Liver (tissue), 9 donors: ENCODE data around the gene CHID1. TPM values are rescaled to one million over a fixed set of nuclear protein-coding genes. Genes with fewer than 3 reads are reported as not detected.

Experiments used
- DNase-seq: peaks from one replicate; pipeline ENCODE4 v3.0.0-alpha.2; 2017; ENCODE audit warnings: low spot score
- H3K27ac ChIP-seq, 2 donors: one replicate each; pipeline ENCODE4 v1.7.0; 2013; ENCODE audit warnings: inconsistent platforms in 2 of 2, low read length in 2 of 2, control low read depth in 1 of 2, low read depth in 1 of 2, mild to moderate bottlenecking in 1 of 2
- H3K27me3 ChIP-seq, 4 donors: one replicate each; pipeline versions ENCODE4 v1.6.1 to v1.7.0; 2013; ENCODE audit warnings: low read length in 3 of 4, inconsistent platforms in 1 of 4, mild to moderate bottlenecking in 1 of 4, moderate library complexity in 1 of 4; ENCODE audit not compliant: control insufficient read depth in 4 of 4, insufficient read depth in 4 of 4
- H3K36me3 ChIP-seq, 4 donors: one replicate each; pipeline versions ENCODE4 v1.6.1 to v1.7.0; 2013; ENCODE audit warnings: low read length in 3 of 4, mild to moderate bottlenecking in 3 of 4, low read depth in 1 of 4, moderate library complexity in 1 of 4; ENCODE audit not compliant: control insufficient read depth in 4 of 4, insufficient read depth in 3 of 4
- H3K4me1 ChIP-seq, 4 donors: one replicate each; pipeline versions ENCODE4 v1.6.1 to v1.7.0; 2013; ENCODE audit warnings: low read length in 3 of 4, mild to moderate bottlenecking in 3 of 4, moderate library complexity in 1 of 4; ENCODE audit not compliant: control insufficient read depth in 4 of 4, insufficient read depth in 4 of 4
- H3K4me3 ChIP-seq, 3 donors: one replicate each; pipeline versions ENCODE4 v1.6.1 to v1.7.0; 2013; ENCODE audit warnings: low read length in 3 of 3, control low read depth in 1 of 3, low read depth in 1 of 3, mild to moderate bottlenecking in 1 of 3
- H3K9ac ChIP-seq, 2 donors: one replicate each; pipeline ENCODE4 v1.7.0; 2013; ENCODE audit warnings: low read length in 2 of 2, mild to moderate bottlenecking in 2 of 2, moderate library complexity in 2 of 2, control low read depth in 1 of 2, low read depth in 1 of 2
- H3K9me3 ChIP-seq, 4 donors: one replicate each; pipeline versions ENCODE4 v1.6.1 to v1.7.0; 2013; ENCODE audit warnings: low read length in 3 of 4; ENCODE audit not compliant: control insufficient read depth in 4 of 4
- ATF3 ChIP-seq: IDR thresholded peaks from 2 replicates; pipeline ENCODE4 v1.6.1; 2016; ENCODE audit warnings: antibody characterized with exemption
- CTCF ChIP-seq: fragments of 150-350 bp; IDR thresholded peaks from 2 replicates; pipeline ENCODE4 v1.5.1; 2017; ENCODE audit warnings: improper control_type of control experiment, low read depth, low read length; ENCODE audit not compliant: missing input control
- EGR1 ChIP-seq, 2 donors: IDR thresholded peaks; 2 replicates each; pipeline ENCODE4 v1.6.1; 2016 to 2018; ENCODE audit warnings: antibody characterized with exemption in 2 of 2, low read depth in 2 of 2
- FOXA1 ChIP-seq: IDR thresholded peaks from 2 replicates; pipeline ENCODE4 v1.6.1; 2016; ENCODE audit warnings: antibody characterized with exemption
- FOXA2 ChIP-seq: IDR thresholded peaks from 2 replicates; pipeline ENCODE4 v1.6.1; 2016; ENCODE audit warnings: antibody characterized with exemption
- GABPA ChIP-seq, 2 donors: IDR thresholded peaks in 1 of 2; conservative IDR thresholded peaks in 1 of 2; 2 replicates each; pipeline ENCODE4 v1.6.1; 2016; ENCODE audit warnings: antibody characterized with exemption in 2 of 2, mild to moderate bottlenecking in 1 of 2, moderate library complexity in 1 of 2
- HNF4A ChIP-seq, 2 donors: conservative IDR thresholded peaks; 2 replicates each; pipeline ENCODE4 v1.6.1; 2016; ENCODE audit warnings: antibody characterized with exemption in 2 of 2, mild to moderate bottlenecking in 2 of 2
- HNF4G ChIP-seq: IDR thresholded peaks from 2 replicates; pipeline ENCODE4 v1.6.1; 2016; ENCODE audit warnings: antibody characterized with exemption
- JUND ChIP-seq, 2 donors: IDR thresholded peaks; 2 replicates each; pipeline ENCODE4 v1.6.1; 2016; ENCODE audit warnings: antibody characterized with exemption in 2 of 2
- MAX ChIP-seq: IDR thresholded peaks from 2 replicates; pipeline ENCODE4 v1.6.1; 2016; ENCODE audit warnings: antibody characterized with exemption
- NR2F2 ChIP-seq: IDR thresholded peaks from 2 replicates; pipeline ENCODE4 v1.6.1; 2016; ENCODE audit warnings: antibody characterized with exemption
- RAD21 ChIP-seq, 2 donors: IDR thresholded peaks; 2 replicates each; pipeline ENCODE4 v1.6.1; 2016; ENCODE audit warnings: antibody characterized with exemption in 2 of 2, mild to moderate bottlenecking in 2 of 2
- REST ChIP-seq: IDR thresholded peaks from 2 replicates; pipeline ENCODE4 v1.6.1; 2016; ENCODE audit warnings: antibody characterized with exemption, mild to moderate bottlenecking
- RXRA ChIP-seq, 2 donors: IDR thresholded peaks; 2 replicates each; pipeline ENCODE4 v1.6.1; 2017 to 2018; ENCODE audit warnings: antibody characterized with exemption in 2 of 2, mild to moderate bottlenecking in 1 of 2
- SP1 ChIP-seq: IDR thresholded peaks from 2 replicates; pipeline ENCODE4 v1.6.1; 2018; ENCODE audit warnings: antibody characterized with exemption, mild to moderate bottlenecking
- TAF1 ChIP-seq: conservative IDR thresholded peaks from 2 replicates; pipeline ENCODE4 v1.6.1; 2016; ENCODE audit warnings: antibody characterized with exemption, mild to moderate bottlenecking
- YY1 ChIP-seq: IDR thresholded peaks from 2 replicates; pipeline ENCODE4 v1.6.1; 2016; ENCODE audit warnings: antibody characterized with exemption, mild to moderate bottlenecking
- ZBTB33 ChIP-seq: IDR thresholded peaks from 2 replicates; pipeline ENCODE4 v1.6.1; 2016; ENCODE audit warnings: antibody characterized with exemption
- WGBS: extraction: QIAGEN DNeasy Blood & Tissue Kit; methylation state at CpG from one replicate; pipeline ENCODE4 v1.1.7; 2013; 5-methylcytosine and 5-hydroxymethylcytosine counted together
- polyA plus RNA-seq, 2 donors: library from polyadenylated mRNA; stranded (reverse) in 1 of 2; unstranded in 1 of 2; fragments of 200-250 nt in 1 of 2; fragments of >200 nt in 1 of 2; fragmentation: Nextera tagmentation in 1 of 2; extraction: Ambion mirVana in 1 of 2; gene quantifications; one replicate each; pipeline versions ENCODE4 v1.2.1 to v1.2.3, GENCODE V29; 2013 to 2015
- total RNA-seq, 2 donors: library from RNA; depleted of rRNA; stranded (reverse); fragments of >200 nt; gene quantifications; one replicate each; pipeline ENCODE4 v1.2.3, GENCODE V29; 2014
- donor health status: healthy.
- donor health status: healthy.
- donor health status: healthy.
- donor health status: healthy.
- donor health status: healthy.

The CHID1 gene
- total and polyA plus RNA-seq, 4 donors: 39.5 to 68.8 (median 59.1) TPM

- Histone ChIP-seq H3K9ac (no peak overlapping the region), H3K27ac (no peak overlapping the region), H3K27me3 (peaks cover 0 to 3% (median 0%) of the 10 kb centered on the region in 4 donors), H3K9me3 (no peaks in the 10 kb centered on the region), H3K4me1 (peaks cover 16 to 45% (median 24%) of the 10 kb centered on the region in 4 donors), H3K36me3 (no peaks in the 10 kb centered on the region), H3K4me3 (no peak overlapping the region)
- WGBS: 76% methylated on average over 18 of the region's 18 CpGs
- TF ChIP-seq ZBTB33 (no peak), ATF3 (no peak), REST (no peak), SP1 (no peak), RAD21 (IDR thresholded peaks at IDR 0.05) (no peak), TAF1 (no peak), JUND (IDR thresholded peaks at IDR 0.05) (no peak), FOXA1 (no peak), YY1 (no peak), CTCF (no peak), MAX (no peak), GABPA (IDR thresholded peaks at IDR 0.05 in 1 of 2, conservative IDR thresholded peaks at IDR 0.05 in 1 of 2) (no peak), HNF4G (no peak), FOXA2 (no peak), NR2F2 (no peak), EGR1 (IDR thresholded peaks at IDR 0.05; ENCODE audit: low read depth in 2 of 2) (no peak), RXRA (IDR thresholded peaks at IDR 0.05) (no peak), HNF4A (conservative IDR thresholded peaks at IDR 0.05) (no peak)
- DNase-seq: no peak
These were observed 62.7 kb downstream of the CHID1 start for GRCh38 chr11:847876-848275.
